HK-2 (cell line): ENCODE measurements around the gene MPZL1.

Experiments used
- DNase-seq: peaks from one replicate; pipeline ENCODE4 v3.0.0-alpha.2; 2018; ENCODE audit not compliant: unreplicated experiment

Gene MPZL1

DNA sequence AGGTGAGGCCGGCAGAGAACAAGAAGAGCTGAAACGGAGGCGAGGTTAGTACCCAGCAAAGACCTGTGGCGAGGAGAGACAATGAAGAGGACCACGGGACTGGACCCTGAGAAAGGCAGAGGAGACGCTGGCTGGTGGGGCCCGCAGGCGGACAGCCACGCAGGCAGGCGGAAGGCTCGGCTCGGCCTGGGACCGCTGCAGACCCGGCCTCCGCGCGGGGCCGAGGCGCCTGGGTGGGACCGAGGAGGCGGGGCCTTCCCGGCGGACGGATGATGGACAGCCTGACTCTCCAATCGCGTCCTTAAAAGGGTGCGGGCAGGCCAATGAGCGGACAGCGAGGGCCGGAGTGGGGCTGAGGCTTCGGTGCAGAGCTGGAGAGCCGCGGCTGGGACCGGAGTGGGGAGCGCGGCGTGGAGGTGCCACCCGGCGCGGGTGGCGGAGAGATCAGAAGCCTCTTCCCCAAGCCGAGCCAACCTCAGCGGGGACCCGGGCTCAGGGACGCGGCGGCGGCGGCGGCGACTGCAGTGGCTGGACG lies at the start of gene MPZL1:
MPZL1 (plus strand) TSS at position 366 of the 535 bp plus-strand sequence. CDS start 170 bp downstream, outside the sequence.
- peak; percentile 98 for DNase-seq

DNA sequence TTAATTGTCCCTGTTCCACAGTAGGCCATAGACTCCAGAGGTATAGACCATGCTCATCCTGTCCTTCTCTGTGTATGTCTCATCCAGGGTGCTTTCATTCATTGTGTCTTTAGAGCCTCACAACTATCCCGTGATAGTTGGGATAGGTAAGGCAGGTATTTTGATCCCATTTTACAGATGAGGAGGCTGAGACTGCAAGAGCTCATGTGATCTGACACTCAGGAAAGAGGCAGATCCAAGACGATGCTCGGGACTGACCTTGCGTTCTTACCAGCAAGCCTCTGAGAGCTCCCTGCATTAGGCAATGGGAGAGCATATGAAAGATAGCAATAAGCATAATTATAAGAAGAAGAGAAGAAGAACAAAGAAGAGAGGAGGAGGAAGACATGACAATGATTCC lies 49.0 kb upstream of the MPZL1 start:
- no peak for DNase-seq

GRCh38 chr1:167673265-167673664 lies 48.5 kb upstream of the MPZL1 start:
- DNase-seq = no peak

DNA sequence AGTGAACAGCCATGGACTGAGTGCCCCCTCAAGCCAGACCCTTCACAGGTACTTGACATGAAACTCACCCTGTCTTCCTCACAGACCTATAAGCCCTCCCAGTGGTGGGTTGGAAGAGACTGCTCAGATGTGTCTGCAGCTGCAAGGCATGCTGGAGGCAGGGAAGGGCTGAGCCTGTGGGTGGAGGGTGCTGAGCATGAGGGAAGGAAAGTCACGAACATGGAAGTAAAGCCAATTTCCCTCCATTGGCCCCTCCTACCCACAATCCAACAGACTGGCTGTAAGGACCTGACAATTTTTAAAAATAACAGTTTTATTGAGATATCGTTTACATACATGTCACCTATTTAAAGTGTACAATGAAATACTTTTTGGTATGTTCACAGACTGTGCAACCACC lies 47.6 kb upstream of the MPZL1 start:
- DNase-seq = no peak

- DNase-seq = no peak
These were observed 46.3 kb upstream of the MPZL1 start for GRCh38 chr1:167675440-167675839.

DNA sequence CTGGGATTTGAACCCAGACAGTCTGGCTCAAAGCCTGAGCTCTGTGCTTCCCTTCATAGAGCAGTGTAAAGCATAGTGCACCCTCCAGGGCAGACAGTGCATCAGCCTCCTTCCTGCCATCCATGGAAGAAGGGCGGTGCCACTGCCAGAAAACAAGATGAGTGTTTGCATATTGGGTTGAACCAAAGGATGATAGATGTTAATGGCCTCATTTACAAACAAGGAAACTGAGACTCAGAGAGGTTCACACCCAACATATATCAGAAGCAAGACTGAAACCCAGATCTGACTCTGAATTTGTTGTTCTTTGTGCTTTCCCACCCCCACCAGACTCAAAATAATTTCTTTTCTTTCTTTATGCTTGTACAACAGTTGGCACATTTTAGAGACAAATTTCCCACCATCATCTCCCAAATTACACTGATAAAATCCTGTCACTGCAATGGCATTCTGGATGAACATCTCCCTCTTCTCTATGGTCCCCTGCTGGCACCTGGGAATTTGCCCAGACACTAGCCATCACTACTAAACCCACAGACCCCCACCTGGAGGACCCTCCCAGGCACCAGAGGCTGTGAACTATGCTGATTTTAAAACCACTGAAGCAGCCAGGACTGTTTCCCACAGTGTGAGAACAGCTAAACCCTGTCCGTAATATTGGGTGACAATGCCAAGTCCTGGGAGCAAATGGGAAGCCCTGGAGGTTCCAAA lies 45.4 kb upstream of the MPZL1 start:
- DNase-seq = no peak

GRCh38 chr1:167676916-167677848 lies 44.6 kb upstream of the MPZL1 start:
- DNase-seq = no peak

DNA sequence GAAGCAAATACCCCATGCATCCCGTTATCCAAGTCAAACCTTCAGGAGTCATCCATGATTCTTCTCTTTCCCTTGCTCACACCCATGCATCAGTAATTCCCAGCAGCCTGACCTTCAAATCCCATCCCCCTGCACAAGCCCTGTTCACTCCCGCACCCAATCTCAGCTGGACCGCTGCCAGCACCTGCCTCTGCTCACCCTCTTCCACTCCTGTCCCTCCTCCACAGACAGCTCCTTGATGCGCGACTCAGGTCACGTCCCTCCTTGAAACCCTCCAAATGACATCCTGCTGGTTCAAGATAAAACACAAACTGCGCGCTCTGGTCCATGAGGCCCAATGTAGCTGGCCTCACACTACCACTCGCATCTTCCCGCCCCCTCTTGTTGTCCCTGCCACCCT lies 43.4 kb upstream of the MPZL1 start:
- DNase-seq = no peak

DNA sequence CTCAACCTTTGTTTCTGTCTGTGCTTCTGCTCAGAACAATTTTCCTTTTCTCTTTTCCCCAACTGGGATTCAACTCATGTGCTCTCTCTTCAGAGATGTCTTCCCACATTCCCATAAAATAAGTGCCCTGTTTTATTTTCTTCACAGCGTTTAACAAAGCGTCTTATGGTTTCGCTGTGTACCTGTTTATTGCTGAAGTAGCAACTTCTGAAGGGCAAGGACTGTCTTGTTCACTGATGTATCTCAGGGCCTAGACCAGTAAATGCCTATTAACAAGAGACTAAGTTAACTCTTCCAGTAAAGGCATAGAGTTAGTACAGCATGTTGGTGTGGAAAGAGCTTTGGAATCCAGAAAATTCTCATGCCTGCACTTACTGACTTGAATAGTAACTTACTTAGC lies 42.9 kb upstream of the MPZL1 start:
- no peak for DNase-seq

GRCh38 chr1:167679714-167680113 lies 42.1 kb upstream of the MPZL1 start:
- no peak for DNase-seq

DNA sequence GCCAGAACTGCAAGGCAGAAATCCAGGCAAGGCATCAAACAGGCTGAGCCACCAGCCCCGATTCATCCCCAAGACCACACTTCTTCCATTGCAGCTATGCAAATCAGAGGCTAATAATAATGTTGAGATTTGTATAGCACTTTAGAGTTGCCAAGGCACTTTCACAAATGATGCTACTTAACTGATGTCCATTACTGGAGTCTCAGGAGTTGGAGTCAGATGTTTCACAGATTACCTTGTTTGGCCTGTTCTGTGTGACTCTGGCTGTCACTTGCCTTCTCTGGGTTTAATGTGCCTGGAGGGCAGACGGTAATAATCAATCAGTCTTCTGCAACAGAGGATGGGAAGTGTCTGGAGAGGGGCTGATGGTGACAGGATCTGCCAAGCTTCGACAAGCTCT lies 40.8 kb upstream of the MPZL1 start:
- no peak for DNase-seq

DNA sequence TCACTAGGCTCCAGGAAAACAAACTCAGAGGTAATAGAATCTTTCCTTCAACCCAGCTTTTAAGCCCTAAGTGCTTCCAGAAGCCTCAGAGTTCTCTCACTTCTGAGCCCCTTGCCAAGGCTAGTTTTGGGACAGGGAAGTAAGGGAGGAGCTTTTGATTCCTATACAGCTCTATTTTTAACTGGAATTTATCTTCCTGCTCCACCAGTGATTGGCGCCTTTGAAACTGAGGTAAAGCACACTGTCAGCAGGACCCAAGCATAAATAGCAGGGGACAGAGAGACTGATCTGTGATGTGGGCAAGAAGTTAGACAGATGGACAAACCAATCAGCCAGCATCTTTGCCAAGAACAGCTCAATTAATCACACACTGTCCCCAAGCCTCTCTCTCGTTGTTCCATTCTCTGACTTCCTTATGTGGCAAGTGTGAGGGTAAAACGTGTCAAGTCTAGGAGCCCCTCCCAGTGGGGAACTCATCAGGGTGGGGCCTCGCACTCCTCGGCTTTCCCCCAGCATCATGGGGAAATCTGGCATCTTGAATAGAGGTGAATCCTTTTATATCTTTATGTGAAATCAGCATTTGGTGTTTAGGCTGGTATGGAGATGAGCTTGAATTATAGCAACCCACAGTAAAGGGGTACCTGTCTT lies 40.2 kb upstream of the MPZL1 start:
- no peak for DNase-seq

GRCh38 chr1:167683226-167683625 lies 38.6 kb upstream of the MPZL1 start:
- no peak for DNase-seq

- no peak for DNase-seq
These were observed 37.9 kb upstream of the MPZL1 start for GRCh38 chr1:167683641-167684502.

DNA sequence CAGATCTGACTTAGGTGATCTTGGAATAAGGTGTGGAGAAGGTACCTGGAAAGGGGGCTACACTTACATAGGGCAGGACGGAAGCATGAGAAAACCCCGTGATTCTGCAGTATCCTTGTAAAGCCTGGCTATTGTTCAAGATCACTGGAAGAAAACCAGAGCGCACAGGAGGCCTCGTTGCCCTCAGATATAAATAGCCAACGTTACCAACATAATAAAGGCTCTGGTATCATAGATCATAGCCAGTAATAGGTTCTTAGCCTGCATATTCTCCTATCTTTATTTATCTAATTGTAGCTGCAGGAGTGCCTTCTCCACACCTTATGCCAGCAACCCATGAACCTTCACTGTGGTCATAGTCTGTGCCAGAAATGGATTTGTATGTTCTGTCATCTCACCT lies 35.9 kb upstream of the MPZL1 start:
- no peak for DNase-seq

- DNase-seq = peak; percentile 63
These were observed 33.8 kb upstream of the MPZL1 start for GRCh38 chr1:167687919-167688519.

DNA sequence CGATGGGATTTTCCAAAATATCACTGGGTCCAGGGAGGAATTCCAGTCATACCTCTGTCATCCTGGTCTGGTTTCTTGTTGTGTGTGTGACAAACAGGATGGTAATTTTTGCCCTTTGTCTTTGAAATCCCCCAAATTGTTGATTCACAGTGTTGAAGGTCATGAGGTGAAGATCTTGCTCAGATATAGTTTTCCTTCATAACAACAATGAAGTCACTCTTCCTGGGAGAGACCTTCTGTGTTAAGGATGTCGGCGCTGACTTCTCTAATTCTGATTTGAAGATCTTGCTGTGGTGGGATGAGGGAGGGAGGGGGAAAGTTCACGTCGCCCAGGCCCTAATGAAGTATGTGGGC lies 32.2 kb upstream of the MPZL1 start:
- DNase-seq = no peak

GRCh38 chr1:167690053-167690452 lies 31.7 kb upstream of the MPZL1 start:
- no peak for DNase-seq

GRCh38 chr1:167693425-167694045 lies 28.2 kb upstream of the MPZL1 start:
- DNase-seq = no peak

- DNase-seq = no peak
These were observed 27.1 kb upstream of the MPZL1 start for GRCh38 chr1:167694691-167695090.

GRCh38 chr1:167695147-167695546 lies 26.6 kb upstream of the MPZL1 start:
- no peak for DNase-seq
